Lower leg skin (tissue), 4 donors: ENCODE measurements around the gene INO80B. TPM values are rescaled to one million over a fixed set of nuclear protein-coding genes. Genes with fewer than 3 reads are reported as not detected.

Experiments
- DNase-seq, 2 donors: peaks; one replicate each; pipeline ENCODE4 v3.0.0-alpha.2; 2019; ENCODE audit warnings: low spot score in 2 of 2
- H3K4me3 ChIP-seq: fragments of 200-600 bp; sonication (generic); 2 replicates; pipeline ENCODE4 v1.5.1; 2017; ENCODE audit warnings: mild to moderate bottlenecking, low read depth; ENCODE audit not compliant: poor library complexity, severe bottlenecking
- CTCF ChIP-seq, 3 donors: fragments of 450-650 bp; IDR thresholded peaks; one replicate each; pipeline ENCODE4 v1.5.1; 2016; ENCODE audit warnings: antibody characterized with exemption in 3 of 3, mild to moderate bottlenecking in 3 of 3, moderate library complexity in 2 of 3
- POLR2A ChIP-seq, 2 donors: fragments of 450-650 bp; IDR thresholded peaks; one replicate each; pipeline ENCODE4 v1.6.1; 2016 to 2017; ENCODE audit warnings: antibody characterized with exemption in 2 of 2, mild to moderate bottlenecking in 1 of 2, moderate library complexity in 1 of 2
- WGBS, 2 donors: methylation state at CpG; one replicate each; pipeline ENCODE4 v1.1.5; 2018; 5-methylcytosine and 5-hydroxymethylcytosine counted together
- intact Hi-C: fragments of 100-400 bp; cut with DNase I; formaldehyde crosslinking; loops from one replicate; pipeline ENCODE4 v1.15.0; 2023; ENCODE audit warnings: low total_unique reads
- total RNA-seq, 4 donors: library from RNA; depleted of rRNA; stranded (reverse); fragments of >200 nt; gene quantifications; one replicate each; pipeline ENCODE4 v1.1.0, GENCODE V29; 2016

The INO80B gene
- total RNA-seq, 4 donors from 2014 or later: 19.3 to 39.6 (median 31.8) TPM

- peak overlapping the region; percentile 40 for H3K4me3 ChIP-seq
- TF ChIP-seq CTCF (IDR thresholded peaks at IDR 0.05): no peak
- intact Hi-C loops: no loop called here
- 57 to 75% methylated on average over 35 to 45 of the region's 45 CpGs for WGBS, 2 donors
- no peak for DNase-seq
Measured at GRCh38 chr2:74503506-74504475, 48.9 kb downstream of the INO80B start.

- WGBS, 2 donors: 95 to 98% methylated on average over 3 of the region's 3 CpGs
- no peak overlapping the region for H3K4me3 ChIP-seq
- DNase-seq: no peak
- intact Hi-C loops: no loop called here
- TF ChIP-seq POLR2A (IDR thresholded peaks at IDR 0.05): no peak
Measured at GRCh38 chr2:74504591-74504990, 49.7 kb downstream of the INO80B start.

- intact Hi-C loops: no loop called here
Measured at GRCh38 chr2:74505448-74506246, 50.8 kb downstream of the INO80B start.

GRCh38 chr2:74507145-74507925 lies 52.4 kb downstream of the INO80B start, which contains the start of gene PCGF1:
Gene PCGF1, minus strand, starts transcription at chr2:74507695. Its CDS starts 27 bp downstream, at chr2:74507668.
- peak within 1 kb of the TSS; percentile 67 for H3K4me3 ChIP-seq
- WGBS, 2 donors: 1% methylated on average over 24 to 46 of the region's 56 CpGs
- intact Hi-C loops: no loop called here
- no peak for TF ChIP-seq POLR2A (IDR thresholded peaks at IDR 0.05)
- TF ChIP-seq CTCF (IDR thresholded peaks at IDR 0.05): peak in 1 of 3 donors; percentile 27
- DNase-seq: peak; percentile 99 to 100

More at GRCh38 chr2:74505448-74506246, 50.8 kb downstream of the INO80B start:
- no peak overlapping the region for H3K4me3 ChIP-seq
- TF ChIP-seq CTCF (IDR thresholded peaks at IDR 0.05) (no peak), POLR2A (IDR thresholded peaks at IDR 0.05) (no peak)
- DNase-seq: no peak
- 93 to 95% methylated on average over 14 of the region's 14 CpGs for WGBS, 2 donors

Other genes with a start within 250 kb of the INO80B start
- 1 to 10 TPM; 3.0 to 5.6 (median 3.7) TPM for gene SLC4A5, start 111.7 kb upstream of the INO80B start, total RNA-seq
- gene DCTN1, start 74.8 kb upstream of the INO80B start, total RNA-seq: 100 to 1,000 TPM in 1 of 4 donors, 10 to 100 TPM in 3; 76.5 to 106 (median 95.8) TPM
- gene C2orf81, start 33.5 kb upstream of the INO80B start, total RNA-seq: 1 to 10 TPM in 3 of 4 donors, under 1 TPM in 1; 0.34 to 2.4 (median 1.2) TPM
- 10 to 100 TPM in 1 of 4 donors, 1 to 10 TPM in 3; 5.5 to 13.3 (median 8.0) TPM for gene WDR54, start 33.4 kb upstream of the INO80B start, total RNA-seq
- gene RTKN, start 13.2 kb upstream of the INO80B start, total RNA-seq: 10 to 100 TPM; 44.9 to 71.8 (median 48.3) TPM
- gene WBP1, start 3.4 kb downstream of the INO80B start, total RNA-seq: 10 to 100 TPM; 35.9 to 44.9 (median 38.1) TPM
- gene MOGS, start 10.3 kb downstream of the INO80B start, total RNA-seq: 10 to 100 TPM; 49.5 to 57.4 (median 52.5) TPM
- 10 to 100 TPM; 24.9 to 70.0 (median 29.5) TPM for gene MRPL53, start 17.6 kb downstream of the INO80B start, total RNA-seq
- 10 to 100 TPM; 11.7 to 16.1 (median 13.4) TPM for gene CCDC142, start 27.9 kb downstream of the INO80B start, total RNA-seq
- gene TTC31, start 28.0 kb downstream of the INO80B start, total RNA-seq: 10 to 100 TPM; 18.4 to 26.1 (median 21.9) TPM
- 1 to 10 TPM in 1 of 4 donors, under 1 TPM in 1, not detected in 2; 0.55 to 1.2 TPM for gene LBX2, start 44.5 kb downstream of the INO80B start, total RNA-seq
- 10 to 100 TPM; 13.3 to 38.4 (median 24.1) TPM for gene PCGF1, start 52.6 kb downstream of the INO80B start, total RNA-seq
- not detected for gene TLX2, start 59.4 kb downstream of the INO80B start, total RNA-seq
- gene DQX1, start 71.1 kb downstream of the INO80B start, total RNA-seq: 1 to 10 TPM; 1.9 to 8.0 (median 6.2) TPM
- 100 to 1,000 TPM in 3 of 4 donors, 10 to 100 TPM in 1; 94.0 to 116 (median 112) TPM for gene AUP1, start 74.6 kb downstream of the INO80B start, total RNA-seq
- 10 to 100 TPM; 22.6 to 28.6 (median 25.2) TPM for gene HTRA2, start 74.8 kb downstream of the INO80B start, total RNA-seq
- 1 to 10 TPM in 3 of 4 donors, under 1 TPM in 1; 0.17 to 2.5 (median 1.4) TPM for gene LOXL3, start 98.9 kb downstream of the INO80B start, total RNA-seq
- gene DOK1, start 99.6 kb downstream of the INO80B start, total RNA-seq: 1 to 10 TPM; 3.8 to 7.2 (median 4.7) TPM
- 1 to 10 TPM in 1 of 4 donors, under 1 TPM in 2, not detected in 1; 0.38 to 2.7 (median 0.52) TPM for gene M1AP, start 193.2 kb downstream of the INO80B start, total RNA-seq
- gene SEMA4F, start 199.2 kb downstream of the INO80B start, total RNA-seq: 1 to 10 TPM; 1.6 to 4.5 (median 3.4) TPM